RPMI8226 (cell line): ENCODE results near the gene OSCAR.

Source experiments
- DNase-seq: peaks from one replicate; pipeline ENCODE4 v3.0.0-alpha.2; 2015

OSCAR gene

GRCh38 chr19:54100561-54100960 is at the start of gene OSCAR:
Gene OSCAR, minus strand, starts transcription at chr19:54100803. Its CDS starts 11 bp downstream, at chr19:54100792.
- DNase-seq = no peak

GRCh38 chr19:54149021-54149812 is 48.6 kb upstream of the OSCAR start:
- DNase-seq = no peak

GRCh38 chr19:54148158-54148557 is 47.6 kb upstream of the OSCAR start:
- DNase-seq = no peak

- DNase-seq = no peak
Measured at GRCh38 chr19:54147676-54148075, 47.1 kb upstream of the OSCAR start.

- no peak for DNase-seq
Measured at GRCh38 chr19:54145541-54146158, 45.0 kb upstream of the OSCAR start.

GRCh38 chr19:54142166-54142780 is 41.7 kb upstream of the OSCAR start:
- no peak for DNase-seq

- DNase-seq = no peak
Measured at GRCh38 chr19:54141356-54141755, 40.8 kb upstream of the OSCAR start.

- no peak for DNase-seq
Measured at GRCh38 chr19:54138489-54139256, 38.1 kb upstream of the OSCAR start.

- DNase-seq = peak; percentile 34
Measured at GRCh38 chr19:54137699-54138488, 37.3 kb upstream of the OSCAR start, which contains the start of gene CNOT3. Gene CNOT3, plus strand, starts transcription at chr19:54137762. Its CDS starts 5,217 bp downstream, at chr19:54142979.

- DNase-seq = peak; percentile 100
Measured at GRCh38 chr19:54136864-54137698, 36.5 kb upstream of the OSCAR start.

GRCh38 chr19:54136086-54136863 is 35.7 kb upstream of the OSCAR start:
- DNase-seq = no peak

- DNase-seq = no peak
Measured at GRCh38 chr19:54133957-54134590, 33.5 kb upstream of the OSCAR start.

GRCh38 chr19:54133312-54133956 is 32.8 kb upstream of the OSCAR start:
- DNase-seq = peak; percentile 60

- no peak for DNase-seq
Measured at GRCh38 chr19:54129617-54129996, 29.0 kb upstream of the OSCAR start.

GRCh38 chr19:54128796-54129616 is 28.4 kb upstream of the OSCAR start:
- DNase-seq = no peak

- no peak for DNase-seq
Measured at GRCh38 chr19:54128441-54128725, 27.8 kb upstream of the OSCAR start.

GRCh38 chr19:54127688-54128440 is 27.3 kb upstream of the OSCAR start:
- no peak for DNase-seq

GRCh38 chr19:54125713-54126112 is 25.1 kb upstream of the OSCAR start:
- no peak for DNase-seq
